Activated CD4-positive, alpha-beta T cell treated with anti-CD3 and anti-CD28 coated beads for 24 hours (primary cell): ENCODE data around the gene COL5A1.
"Not testable (repeated sequence)": the region's sequence is repeated elsewhere in the genome, so short reads cannot be mapped to it uniquely, and the experiment has no call there.

ENCODE experiments used
- DNase-seq, 2 donors: peaks; one replicate each; pipeline ENCODE4 v3.0.0-alpha.2; 2020; ENCODE audit warnings: low read depth in 2 of 2

Gene COL5A1

DNA sequence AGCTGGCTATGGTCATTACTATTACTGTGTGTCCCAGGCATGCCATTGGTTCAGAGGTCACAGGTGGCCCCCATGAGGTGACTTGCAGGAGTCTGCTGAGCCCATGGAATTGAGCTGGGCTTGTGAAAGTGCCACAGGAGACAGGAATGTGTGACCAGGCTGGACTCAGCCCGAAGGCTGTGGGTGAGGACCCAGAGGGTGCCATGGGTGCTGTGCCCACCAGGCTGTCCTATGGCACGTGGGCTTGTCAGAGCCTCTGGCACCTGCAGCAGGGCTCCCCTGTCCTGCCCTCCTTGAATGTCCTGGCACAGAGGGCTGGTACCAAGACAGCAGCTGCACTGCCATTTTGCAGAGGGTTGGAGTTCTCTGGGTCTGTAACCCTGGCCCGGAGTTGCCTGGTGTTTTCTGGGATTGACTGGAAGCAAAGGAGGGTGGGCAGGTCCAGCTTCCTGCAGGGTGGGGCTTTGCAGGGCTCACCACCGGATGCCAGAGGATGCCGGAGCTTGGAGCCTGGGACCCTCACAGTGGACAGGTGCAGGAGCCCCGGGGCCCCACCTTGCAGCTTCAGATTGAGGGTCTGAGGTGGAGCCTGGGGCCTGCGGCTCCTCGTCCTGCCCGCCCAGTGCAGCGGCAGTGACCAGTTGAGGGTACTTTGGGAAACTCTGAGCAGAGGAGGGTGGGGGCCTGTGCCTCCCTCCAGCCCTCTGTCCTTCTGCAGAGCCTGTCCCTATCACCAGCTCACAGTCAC lies 14.2 kb downstream of the COL5A1 start:
- no peak for DNase-seq

DNA sequence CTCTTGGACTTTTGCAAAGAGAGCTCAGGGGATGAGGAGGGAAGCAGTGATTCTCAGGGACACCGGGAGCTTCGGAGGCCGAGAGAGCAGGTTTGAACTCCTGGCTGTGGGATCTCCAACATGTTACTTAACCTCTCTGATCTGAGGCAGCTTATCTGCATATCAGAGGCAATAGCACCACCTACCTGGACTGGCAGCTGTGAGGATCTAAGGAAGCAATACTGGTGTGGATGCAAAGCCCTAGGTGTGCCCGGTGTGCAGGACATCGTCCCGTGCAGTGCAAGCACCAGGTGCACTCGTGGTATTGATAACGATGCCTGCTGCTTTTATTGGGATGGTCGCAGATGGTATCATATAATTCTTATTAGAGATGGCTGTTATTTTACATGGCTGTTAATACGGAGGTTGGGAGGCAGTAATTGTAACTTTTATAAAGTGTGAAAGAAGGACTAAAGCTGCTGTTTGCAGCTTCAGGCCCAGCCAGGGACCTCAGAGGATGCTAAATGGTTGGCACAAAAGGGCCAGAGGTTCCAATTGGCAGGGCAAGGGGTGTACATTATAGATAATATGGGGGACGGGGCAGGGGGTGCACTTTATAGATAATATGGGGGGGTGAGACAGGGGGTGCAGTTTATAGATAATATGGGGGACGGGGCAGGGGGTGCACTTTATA lies 14.9 kb downstream of the COL5A1 start:
- DNase-seq: no peak

DNA sequence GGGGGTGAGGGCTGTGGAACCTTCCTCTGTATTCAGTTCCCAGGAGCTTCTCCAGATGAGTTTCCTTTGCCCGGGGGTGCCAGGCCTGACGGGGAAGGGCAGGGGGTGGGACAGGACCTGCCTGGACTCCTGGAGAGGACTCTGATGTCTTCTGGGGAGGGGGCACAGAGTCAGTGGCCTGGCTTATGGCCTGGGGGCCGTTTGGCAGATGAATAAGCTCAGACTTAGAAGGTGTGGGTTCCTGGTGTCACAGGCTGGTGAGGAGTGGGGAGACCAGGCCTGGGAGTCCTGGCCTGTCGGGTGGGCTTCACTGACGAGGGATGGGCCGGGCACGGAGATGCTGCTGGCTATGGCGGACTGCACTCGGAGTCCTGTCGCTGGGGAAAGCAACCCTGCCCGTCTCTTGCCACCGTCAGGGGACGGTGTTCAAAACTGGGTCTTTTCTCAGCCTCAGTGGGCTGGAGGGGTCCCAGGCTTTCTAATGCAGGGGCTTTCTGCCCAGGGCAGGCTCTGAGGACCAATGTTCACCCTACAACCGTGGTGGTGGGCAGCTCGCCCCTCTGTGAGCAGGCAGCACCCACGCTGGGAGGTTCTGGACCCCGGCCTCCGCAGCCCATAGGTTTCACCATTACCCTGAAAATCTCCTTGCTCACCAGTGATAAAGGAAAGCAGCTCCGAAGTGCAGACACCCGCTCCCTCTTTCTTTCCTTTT lies 16.2 kb downstream of the COL5A1 start:
- DNase-seq: no peak

DNA sequence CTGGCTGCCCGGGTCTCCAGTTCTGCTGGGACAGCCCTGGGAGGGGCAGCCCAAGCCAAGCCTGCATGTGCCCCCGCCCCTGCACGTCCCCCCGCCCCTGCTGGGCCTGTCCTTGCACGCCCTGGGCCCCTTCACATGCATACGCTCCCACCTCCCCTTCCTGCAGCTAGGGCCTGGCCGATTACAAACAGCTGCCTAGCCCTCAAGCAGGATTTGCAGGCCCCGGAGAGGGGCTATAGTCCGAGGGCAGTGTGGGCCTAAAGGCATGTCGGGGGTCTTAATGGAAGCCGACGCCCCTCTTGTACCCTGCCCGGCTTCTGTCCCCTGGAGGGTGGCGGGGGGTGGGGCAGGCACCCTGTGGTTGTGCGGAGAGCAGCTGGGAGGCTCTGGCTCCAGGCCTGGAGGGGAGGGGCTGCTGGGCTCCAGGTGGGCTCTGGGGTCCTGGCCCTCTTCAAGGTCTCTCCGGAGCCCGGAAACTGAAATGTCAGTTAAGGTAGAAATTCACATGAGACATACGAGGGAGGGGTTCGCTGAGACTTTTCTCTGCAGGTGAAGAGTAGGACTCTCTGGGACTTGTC lies 16.9 kb downstream of the COL5A1 start:
- no peak for DNase-seq

DNA sequence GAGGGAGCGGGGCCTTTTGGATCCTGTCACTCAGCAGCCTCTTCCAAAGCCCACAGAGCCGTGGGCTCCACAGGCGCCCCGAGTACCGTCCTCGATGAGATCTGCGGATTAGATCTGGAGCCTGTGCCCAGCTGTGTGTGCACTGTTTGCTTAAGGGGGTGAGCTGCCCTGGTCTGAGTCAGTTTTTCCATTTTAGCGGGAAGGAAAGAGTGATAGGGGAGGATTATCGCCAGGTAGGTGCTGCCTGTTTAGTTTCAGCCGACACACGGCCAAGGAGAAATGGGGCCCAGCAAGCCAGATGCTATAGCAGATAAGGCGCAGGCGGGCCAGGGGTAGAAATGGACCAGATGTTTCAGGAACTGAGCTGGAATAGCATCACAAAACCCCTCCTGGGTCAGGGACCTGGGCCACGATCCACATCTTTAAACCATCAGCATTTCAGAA lies 18.1 kb downstream of the COL5A1 start:
- no peak for DNase-seq

DNA sequence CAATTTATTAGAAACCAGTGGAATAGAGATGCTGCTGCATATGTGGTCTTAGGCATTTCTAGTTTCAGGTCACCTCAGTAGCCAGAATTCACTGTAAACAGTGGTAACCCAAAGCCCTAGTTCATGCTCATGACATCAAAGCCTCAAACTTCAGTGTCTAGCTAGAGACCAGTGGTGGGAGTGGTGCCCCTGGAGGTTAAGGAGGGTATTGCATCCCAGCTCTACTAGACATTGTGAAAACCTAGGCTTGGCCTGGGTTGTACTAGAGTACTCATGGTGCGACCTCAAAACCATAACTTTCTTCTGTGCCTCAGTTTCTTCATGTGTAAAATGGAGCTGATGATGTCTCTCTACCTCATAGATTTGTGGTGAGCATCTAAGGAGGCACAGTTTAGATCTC lies 18.8 kb downstream of the COL5A1 start:
- no peak for DNase-seq

DNA sequence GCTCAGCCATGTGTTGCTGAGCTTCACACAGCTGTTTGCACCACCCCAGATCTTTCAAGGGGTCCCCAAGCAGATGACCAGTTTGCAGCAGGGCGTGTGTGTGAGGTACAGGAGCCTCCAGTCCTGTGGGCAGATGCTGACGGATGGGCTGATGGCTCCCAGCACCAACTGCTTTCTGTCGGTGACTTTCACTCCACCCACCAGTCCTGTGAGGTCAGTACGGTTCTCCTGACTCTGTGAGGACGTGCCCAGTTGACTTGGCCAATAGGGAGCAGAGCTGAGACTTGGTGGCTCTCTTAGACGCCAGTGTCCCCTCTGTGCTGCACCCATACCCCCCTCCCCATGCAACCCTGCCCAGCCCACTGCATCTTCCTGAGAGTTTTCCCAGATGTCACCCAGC lies 19.7 kb downstream of the COL5A1 start:
- no peak for DNase-seq

DNA sequence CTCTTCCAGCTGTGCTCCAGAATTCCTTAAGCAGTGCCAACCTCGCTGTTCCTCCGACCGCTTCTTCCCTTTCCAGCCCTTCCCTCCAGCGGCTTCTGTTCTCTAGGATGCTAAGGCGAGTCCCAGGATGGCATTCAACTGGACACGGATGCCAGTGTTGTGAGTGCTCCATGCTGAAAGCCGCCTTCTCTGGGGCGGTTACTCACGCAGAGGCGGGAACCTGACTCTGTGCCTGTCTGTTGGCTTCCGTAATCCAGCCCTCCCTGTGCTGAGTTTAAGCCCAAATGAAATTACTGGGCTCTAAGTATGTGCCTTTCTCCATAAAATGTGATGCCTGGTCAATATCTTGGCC lies 20.2 kb downstream of the COL5A1 start:
- DNase-seq: no peak

DNA sequence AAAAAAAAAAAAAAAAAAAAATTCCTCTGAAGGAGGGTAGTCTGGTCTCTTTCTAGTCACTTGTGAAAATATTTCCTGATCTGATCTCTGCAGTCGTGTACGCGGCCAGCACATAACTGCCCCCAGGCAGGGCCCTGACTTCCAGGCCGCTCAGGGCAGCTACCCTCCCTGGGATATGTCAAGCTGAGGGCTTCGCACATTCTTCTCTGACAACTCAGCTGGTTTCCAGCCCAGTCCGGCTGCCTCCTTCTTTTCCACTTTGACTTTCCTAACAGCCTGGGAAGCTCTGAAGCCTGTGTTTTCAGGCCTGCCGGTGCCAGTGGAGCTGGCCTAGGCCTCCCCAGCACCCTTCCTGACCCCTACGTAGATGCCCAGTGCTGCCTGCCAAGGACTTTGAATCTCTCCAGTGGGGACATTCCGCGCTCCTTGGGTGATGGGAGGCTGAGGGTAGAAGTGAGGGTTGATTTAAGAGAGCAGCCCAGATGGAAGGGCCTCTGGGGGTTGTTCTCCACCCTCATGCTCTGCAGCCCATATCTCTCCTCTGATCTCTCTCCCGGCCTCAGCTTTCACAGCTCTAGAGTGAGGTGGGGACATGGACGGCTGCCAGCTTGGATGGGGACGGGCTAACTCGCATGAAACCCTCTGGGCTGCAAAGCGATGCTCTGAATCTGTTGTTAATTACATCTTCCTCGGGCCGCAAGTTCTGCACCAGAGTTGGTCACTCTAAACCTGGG lies 20.7 kb downstream of the COL5A1 start:
- DNase-seq: no peak

DNA sequence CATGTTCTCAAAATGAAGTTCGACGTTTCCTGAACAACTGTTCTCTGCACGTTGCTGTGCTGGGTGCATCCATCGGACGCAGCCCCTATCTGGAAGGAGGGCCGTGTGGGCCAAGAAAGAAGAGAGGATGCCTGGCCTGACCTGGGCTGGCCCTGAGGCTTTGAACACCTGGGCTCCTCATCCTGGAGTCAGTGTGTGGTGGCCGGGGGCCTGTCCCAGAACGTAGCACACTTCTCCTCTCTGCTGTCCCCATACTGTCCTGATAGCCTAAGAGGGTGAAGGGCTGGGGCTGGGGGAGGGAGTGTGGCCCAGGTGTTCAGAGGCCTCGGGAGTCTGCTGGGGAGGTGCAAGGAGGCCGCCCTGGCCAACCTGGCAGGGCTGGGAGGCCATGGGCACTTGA lies 21.5 kb downstream of the COL5A1 start:
- DNase-seq: no peak

DNA sequence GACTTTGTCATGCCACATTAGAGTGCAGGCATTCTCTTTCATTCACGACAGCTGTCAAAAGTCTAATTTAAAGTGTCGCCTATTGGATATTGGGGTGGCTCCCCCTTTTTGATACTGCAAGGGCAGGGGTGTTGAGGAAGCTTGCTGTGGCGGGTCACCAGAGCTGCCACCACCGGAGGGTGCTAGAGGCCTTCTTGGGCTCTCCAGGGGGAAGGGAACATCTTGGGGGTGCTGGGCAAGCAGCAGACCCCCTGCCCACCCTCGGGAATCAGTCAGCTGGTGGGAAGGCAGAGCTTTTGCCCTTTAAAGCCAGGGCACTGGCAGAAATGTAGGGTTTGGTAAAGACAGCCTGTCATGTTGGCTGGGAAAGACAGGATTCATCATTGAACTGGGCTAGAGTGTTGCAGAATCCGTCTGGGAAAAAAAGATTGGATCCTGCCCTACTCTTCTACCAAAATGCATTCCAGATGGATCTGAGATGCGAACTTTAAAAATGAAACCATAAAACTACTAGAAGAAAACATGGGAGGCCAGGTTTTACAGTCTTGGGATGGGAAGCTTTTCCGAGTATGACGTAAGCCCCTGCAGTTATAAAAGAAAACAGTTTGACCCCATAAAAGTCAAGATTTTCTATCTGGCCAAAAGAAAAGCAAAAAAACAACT lies 22.3 kb downstream of the COL5A1 start:
- DNase-seq: no peak

DNA sequence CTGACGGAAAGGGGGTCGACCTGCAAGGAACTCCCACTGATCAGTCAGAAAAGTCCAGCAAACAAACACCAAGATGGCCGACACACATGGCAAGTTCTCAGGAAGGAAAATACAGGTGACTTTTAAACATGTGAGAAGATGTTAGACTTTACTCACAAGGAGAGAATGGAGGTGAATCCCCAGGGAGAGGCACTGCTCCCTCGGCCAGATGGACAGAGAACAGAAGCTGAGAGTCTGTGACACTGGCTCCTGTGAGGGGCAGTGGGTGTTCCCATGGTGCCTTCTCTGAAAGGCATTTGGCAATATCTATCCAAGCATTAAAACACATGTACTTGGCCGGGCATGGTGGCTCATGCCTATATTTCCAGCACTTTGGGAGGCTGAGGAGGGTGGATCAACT lies 22.8 kb downstream of the COL5A1 start:
- DNase-seq: no peak

DNA sequence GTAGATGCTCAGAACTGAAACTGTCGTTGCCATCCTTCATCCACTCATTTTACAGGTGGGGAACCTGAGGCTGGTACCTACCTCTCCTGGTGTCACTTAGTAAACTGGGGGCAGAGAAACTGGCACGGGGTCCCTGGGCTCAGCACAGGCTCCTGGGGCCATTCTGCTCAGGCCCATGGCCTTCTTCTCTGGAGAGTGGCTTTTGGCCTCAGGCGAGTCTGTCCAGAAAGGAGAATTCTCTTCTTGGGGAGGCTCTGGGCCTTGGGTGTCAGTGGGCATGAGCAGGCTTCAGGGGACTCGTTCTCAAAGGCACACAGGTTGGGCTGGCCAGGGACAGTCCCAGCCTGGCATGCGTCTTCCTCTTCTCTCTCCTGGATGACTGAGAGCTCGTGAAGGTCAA lies 24.6 kb downstream of the COL5A1 start:
- DNase-seq: no peak

DNA sequence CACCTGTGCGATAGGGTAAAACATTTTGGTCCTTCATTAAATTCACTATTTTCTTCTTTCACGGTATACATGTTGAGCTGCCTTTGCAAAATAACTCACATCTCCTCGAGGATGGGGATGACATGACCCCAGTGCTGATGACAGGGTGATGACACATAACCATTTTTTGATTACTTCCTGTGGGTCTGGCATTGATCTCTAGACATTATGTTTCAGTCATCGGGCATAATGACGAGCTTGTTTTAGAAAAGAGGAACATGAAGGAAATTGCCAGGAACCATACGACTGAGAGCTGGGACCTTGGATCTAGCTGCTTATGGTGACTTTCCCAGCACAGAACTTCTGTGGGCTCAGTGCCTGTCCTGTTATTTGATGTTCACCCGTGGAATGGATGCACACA lies 25.2 kb downstream of the COL5A1 start:
- no peak for DNase-seq

DNA sequence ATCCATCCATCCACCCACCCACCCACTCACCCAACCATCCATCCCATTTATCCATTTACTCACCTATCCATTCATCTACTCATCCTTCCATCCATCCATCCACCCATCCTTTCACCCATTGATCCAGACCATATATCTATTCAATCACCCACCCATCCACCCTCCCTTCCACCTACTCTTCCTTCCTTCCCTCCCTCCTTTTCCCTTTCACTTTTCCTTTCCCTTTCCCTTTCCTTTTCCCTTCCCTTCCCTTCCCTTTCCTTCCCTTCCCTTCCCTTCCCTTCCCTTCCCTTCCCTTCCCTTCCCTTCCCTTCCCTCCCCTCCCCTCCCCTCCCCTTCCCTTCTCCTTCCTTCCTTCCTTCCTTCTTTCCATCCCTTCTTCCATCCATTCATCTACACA lies 27.4 kb downstream of the COL5A1 start:
- not testable (repeated sequence) for DNase-seq

DNA sequence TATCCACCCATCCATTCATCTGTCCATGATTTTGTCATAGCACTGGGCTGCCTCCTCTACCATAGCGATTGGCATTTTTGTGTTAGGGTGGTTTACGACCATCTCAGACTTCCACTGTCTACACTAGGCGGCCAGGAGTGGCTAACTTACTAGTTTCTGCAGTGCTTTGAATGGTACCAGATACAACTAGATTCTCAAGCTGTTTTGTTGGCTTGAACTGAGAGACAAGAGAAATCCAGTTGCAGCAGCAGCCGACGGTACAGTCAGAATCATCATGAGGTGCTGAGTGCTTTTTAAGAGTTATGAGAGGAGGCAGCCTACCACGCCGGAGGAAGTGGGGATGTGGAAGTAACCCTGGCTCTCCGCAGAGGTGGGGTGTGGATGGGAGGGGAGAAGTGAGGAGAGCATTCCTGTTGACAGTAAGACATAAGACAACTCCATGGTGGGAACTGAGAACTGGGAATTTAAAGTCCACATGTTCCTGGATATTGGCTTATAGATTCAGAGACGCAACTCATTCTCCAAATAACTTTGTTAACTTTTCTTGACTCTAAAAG lies 27.9 kb downstream of the COL5A1 start:
- DNase-seq: no peak

DNA sequence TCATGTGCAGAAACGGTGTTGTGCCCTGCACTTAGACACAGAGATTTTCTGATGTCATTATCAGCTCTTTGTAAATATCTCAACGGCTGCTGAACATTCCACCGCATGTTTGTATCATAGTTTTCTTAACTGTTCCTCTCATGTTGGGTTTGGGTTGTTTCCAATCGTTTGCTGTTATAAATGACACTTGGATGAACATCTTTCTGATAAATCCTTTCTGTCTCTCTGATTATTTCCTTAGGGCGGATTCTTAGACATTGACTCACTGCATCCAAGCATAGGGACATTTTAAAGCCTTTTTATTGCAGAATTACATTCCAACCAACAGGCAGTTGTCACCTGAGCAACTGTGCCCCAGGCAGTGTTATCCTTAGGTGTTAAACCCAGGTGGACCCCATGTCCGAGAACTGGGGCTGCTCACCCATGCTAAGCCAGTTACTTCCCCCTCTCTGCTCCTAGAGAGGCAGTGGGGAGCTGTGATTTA lies 28.5 kb downstream of the COL5A1 start:
- DNase-seq: no peak

DNA sequence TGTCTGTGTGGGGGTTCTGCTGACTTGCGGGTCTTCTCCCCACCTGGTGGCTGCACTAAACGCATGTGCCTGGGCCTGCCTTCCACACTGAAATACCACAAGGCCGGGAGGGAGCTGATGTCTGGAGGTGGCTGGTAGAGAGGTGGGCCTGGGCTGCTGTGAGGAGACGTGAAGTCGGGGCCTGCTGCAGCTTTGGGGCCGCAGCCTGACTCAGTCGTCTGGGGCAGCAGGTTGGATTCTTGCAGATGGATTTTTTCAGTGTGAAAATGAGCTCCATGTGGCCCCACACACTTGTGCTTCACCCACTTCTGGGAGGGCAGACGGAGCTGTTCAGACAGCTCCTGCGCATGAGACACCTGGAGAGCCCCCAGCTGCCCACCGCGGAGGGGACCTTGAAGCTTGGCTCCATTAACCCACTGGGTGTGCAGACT lies 29.3 kb downstream of the COL5A1 start:
- no peak for DNase-seq

DNA sequence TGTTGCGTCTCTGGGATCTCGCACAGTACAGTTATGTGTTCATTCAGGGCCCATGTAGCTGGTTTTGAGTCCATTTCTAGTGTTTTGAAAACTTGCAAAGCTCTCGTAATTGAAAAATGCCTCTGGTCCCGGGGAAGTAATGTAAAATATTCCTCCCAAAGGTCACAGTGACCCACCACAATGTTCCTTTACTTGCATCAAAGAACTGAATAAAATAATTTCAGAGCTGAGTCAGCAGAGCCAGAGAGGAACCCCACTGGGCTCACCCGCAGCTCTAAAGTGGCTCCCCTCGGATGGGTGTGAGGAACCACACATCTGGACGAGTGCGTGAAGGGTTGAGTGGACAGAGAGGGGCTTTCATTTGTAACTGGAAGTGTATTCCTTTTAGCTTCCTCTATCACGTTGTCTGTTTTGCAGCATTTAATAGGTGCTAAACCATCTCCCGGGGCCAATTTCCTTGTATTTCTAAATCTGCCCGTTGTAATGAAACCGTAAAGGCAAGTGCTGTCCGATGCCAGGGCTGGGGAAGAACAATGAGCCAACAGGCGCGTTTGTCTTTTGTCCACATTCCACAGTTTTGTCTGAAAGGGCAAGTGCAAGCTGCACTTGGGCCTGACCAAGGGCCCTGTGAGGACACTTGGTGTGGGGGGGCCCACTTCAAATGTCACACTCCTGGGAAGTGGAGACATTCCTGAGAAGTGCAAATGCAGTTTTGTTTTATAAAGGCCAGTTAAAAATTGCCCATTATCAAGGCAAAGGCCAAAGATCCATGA lies 29.9 kb downstream of the COL5A1 start:
- DNase-seq: no peak

DNA sequence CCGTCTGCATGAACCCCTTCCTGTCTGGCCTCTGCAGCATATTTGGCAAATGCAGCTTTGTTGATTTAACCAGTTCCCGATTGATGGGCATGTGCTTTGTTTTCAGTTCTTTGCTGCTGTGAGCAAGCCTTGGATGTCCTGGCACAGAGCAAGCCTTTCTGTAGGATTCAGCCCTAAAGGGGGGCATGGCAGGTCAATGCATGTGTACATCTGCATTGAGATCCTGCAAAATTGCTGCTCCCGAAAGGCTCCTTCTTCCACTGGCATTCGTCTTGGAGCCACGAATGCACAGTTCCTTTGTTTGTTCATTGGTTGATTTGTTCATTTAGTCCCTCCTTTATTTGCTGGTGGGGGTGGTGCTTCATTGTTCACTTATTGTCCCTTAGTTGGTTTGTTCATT lies 34.8 kb downstream of the COL5A1 start:
- no peak for DNase-seq
